GM19372 (cell line): ENCODE data around the gene PRKCB.
"Not testable (repeated sequence)": the region's sequence is repeated elsewhere in the genome, so short reads cannot be mapped to it uniquely, and the experiment has no call there.

Source experiments
- ATAC-seq: cut with Tn5 transposase; IDR thresholded peaks from one replicate; pipeline ENCODE4 v1.9.1; 2021; ENCODE audit warnings: mild to moderate bottlenecking, low read depth, moderate library complexity; ENCODE audit not compliant: unreplicated experiment

The PRKCB gene

DNA sequence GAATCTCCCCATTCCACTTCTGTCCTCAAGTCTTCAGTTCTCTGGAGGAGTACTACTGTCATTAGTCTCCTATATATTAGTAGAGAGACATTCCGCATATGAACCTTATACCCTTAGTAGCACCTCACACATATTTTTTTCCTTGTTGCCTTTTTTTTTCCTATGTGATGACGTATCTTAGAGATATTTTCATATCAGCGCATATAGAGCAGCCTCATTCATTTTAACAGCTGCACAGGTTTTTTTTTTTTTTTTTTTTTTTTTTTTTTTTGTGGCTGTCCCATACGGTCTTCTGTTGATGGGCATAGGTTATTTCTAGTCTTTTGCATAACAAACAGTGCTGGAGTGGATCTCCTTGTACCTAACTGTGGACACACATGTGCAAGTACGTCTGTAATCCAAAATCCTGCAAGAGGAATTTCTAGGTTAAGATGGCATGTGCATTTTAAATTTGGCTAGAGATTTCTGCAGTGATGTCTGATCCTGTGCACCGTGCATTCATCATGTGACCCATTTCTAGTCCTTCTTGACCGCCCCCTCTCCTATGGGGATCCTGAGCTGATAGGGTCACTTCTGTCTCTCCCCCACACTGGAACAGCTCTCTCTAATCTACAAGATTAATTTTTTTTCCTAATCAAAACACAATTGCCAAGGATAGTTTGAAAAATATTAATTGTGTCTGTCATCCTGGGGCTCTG is 64.8 kb downstream of the PRKCB start:
- no peak for ATAC-seq

- ATAC-seq, result no peak
Measured at GRCh38 chr16:23901178-23902033, 65.6 kb downstream of the PRKCB start.

- ATAC-seq, result no peak
Measured at GRCh38 chr16:23902034-23902747, 66.4 kb downstream of the PRKCB start.

DNA sequence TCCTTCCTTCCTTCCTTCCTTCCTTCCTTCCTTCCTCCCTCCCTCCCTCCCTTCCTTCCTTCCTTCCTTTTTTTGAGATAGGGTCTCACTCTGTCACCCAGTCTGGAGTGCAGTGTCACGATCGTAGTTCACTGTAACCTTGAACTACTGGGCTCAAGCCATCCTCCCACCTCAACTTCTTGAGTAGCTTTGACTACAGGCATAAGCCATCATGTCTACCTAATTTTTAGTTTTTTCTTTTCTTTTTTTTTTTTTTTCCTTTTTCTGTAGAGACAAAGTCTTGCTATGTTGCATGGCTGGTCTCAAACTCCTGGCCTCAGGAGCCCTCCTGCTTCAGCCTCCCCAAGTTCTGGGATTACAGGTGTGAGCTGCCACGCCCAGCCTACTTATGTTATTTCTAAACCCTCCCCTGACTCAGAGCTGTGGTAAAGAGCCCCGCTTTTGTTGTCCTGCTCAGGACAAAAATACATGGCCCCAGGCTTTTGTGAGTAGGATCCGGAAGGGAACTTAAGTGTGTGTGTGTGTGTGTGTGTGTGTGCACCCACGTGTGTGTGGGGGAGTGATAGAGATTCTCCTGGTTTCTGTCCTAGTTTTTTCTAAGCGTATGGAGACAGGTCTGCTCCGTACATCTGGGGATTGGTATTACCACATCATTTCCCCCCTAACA is 67.1 kb downstream of the PRKCB start:
- no peak for ATAC-seq

GRCh38 chr16:23905027-23905426 is 69.2 kb downstream of the PRKCB start:
- no peak for ATAC-seq

DNA sequence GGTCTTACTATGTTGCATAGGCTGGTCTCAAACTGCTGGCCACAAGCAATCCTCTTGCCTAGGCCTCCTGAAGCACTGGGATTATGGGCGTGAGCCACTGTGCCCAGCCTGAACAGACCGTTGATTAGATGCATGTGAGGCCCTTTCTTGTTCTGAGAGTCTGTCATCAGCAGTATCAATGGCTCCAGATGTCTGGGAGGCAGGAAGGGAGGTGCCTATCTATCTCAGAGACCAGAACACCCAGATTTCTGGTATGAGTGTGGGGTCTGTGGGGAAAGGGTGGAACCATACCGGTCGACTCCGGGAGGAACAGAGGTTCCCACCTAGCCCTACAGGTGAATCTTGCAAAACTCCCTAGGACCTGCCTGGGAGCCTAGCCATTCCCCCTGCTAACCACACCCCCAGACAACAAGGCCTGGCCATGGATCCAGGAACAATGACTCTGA is 71.7 kb downstream of the PRKCB start:
- ATAC-seq, result no peak

GRCh38 chr16:23907903-23908302 is 72.1 kb downstream of the PRKCB start:
- no peak for ATAC-seq

- ATAC-seq, result no peak
Measured at GRCh38 chr16:23908790-23909189, 73.0 kb downstream of the PRKCB start.

DNA sequence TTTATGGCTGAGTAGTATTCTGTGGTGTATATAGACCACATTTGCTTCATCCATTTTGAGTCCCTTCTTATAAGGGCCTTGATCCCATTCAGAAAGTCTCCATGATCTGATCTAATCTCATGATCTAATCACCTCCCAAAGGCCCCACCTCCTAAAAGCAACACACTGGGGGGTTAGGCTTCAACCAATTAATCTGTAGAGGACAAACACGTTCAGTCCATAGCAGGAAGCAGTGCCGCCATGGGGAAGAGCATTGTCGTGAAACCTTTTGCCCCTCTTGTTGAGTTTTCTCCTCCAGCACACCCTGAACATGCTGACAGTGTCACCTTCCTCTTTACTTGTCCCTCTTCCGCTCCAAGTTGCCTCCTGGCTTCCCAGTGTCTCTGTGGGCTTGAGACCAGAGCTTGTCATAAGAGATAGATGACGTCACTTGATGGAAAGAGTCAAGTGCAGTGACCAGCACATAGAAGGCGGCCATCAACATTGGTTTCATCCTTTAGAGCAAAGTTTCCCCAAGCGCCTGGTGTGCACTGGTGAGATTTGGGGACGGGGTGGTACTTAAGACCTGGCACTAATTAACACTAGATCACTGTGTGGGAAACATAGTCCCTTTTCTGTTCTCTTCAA is 74.1 kb downstream of the PRKCB start:
- ATAC-seq, result no peak

DNA sequence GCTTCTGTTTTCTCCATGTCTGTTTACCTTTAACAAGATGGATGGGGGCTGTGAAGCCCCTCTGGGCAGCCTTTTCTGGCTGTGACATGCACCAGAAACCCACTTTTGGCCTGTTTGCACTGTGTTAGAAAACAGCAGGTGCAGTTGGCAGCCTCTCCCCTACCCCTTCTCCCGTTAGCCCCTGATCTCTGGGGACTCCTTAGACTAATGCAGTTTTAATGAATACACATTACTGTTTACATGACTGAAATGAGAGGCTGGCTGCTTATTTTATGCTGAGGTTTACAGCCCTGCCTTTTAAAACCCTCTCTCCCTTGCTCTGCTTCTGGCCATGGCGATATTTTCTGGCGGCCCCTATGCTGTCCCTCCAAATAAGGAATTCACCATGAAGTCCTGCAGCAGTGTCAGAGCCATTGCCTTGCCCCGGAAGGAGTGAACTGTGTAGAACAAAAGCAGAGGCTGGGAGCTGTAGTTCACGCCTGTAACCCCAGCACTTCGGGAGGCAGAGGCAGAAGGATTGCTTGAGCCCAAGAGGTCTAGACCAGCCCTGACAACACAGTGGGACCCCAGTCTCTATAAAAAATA is 79.3 kb downstream of the PRKCB start:
- no peak for ATAC-seq

DNA sequence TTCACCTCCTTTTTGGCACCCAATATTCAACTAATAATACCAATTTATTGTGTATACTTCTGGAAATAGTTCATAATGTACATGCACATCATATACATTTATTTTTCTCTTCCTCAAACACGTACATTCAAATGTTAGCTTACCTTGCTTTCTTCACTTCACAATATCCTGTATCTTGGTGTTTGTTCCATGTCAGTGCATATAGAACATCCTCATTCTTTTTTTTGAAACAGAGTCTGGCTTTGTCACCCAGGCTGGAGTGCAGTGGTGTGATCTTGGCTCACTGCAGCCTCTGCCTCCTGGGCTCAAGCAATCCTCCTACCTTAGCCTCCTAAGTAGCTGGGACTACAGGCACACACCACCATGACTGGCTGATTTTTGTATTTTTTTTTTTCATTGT is 80.8 kb downstream of the PRKCB start:
- ATAC-seq, result not testable (repeated sequence)

- no peak for ATAC-seq
Measured at GRCh38 chr16:23917621-23918020, 81.8 kb downstream of the PRKCB start.

DNA sequence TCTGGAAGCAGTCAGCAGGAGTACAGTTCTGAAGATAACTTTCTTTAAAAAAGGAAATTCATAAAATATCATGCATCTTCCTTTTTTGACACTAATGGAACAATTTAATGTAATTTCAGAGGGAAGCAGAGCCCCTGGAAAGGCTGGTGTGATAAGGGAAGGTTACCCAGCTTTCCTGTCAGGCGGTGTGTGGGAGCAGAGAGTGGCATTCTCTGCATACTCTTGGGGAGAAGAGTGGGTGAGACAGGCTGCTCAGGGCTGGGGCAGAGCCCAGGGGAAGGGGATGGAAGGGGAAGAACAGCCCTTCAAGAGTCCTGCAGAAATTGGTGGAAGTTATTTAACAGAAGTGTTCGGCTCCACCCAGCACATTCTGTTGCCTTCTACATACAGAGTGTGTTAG is 84.7 kb downstream of the PRKCB start:
- ATAC-seq, result no peak

- no peak for ATAC-seq
Measured at GRCh38 chr16:23920899-23921298, 85.1 kb downstream of the PRKCB start.

GRCh38 chr16:23922406-23922805 is 86.6 kb downstream of the PRKCB start:
- ATAC-seq, result no peak

- ATAC-seq, result no peak
Measured at GRCh38 chr16:23924128-23924527, 88.3 kb downstream of the PRKCB start.

GRCh38 chr16:23927796-23928195 is 92.0 kb downstream of the PRKCB start:
- ATAC-seq, result no peak

GRCh38 chr16:23929237-23929636 is 93.5 kb downstream of the PRKCB start:
- ATAC-seq, result no peak

DNA sequence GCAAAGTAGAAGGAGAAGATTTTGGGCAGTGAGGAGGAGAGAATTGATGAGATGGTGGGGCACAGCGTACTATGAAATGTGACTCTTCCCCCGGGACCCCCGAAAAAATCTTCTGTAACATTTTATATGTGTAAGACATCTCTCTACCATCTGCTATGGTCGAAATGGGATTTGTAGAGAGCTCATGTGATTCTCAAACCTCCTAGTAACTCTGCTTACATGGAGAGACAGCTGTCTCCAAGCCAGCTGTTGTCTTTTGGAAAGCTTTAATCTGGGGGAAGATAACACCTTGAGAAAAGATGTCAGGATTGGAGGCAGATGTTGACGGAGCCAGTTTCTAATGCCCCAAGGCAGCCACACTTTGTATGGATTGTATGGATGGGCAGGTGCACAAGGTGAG is 94.1 kb downstream of the PRKCB start:
- no peak for ATAC-seq

- no peak for ATAC-seq
Measured at GRCh38 chr16:23930791-23931190, 95.0 kb downstream of the PRKCB start.
